Keratinocyte (primary cell): ENCODE measurements around the gene HCFC1. TPM values are rescaled to one million over a fixed set of nuclear protein-coding genes. Genes with fewer than 3 reads are reported as not detected.

Experiments used
- DNase-seq: peaks from one replicate; pipeline ENCODE4 v3.0.0-alpha.2; 2011; ENCODE audit warnings: low read depth, missing footprints, low spot score
- FAIRE-seq: peaks from 2 replicates; lab custom pipeline; 2011; peaks lifted over from hg19 to GRCh38; lab: Jason Lieb, UNC
- H2AFZ ChIP-seq: 2 replicates; pipeline ENCODE4 v1.6.0; 2012; ENCODE audit warnings: low read length, control low read depth, inconsistent platforms; ENCODE audit not compliant: control insufficient read depth
- H3K27ac ChIP-seq: 2 replicates; pipeline ENCODE4 v1.5.1; 2011; ENCODE audit warnings: low read length; ENCODE audit not compliant: control insufficient read depth, insufficient read depth
- H3K27me3 ChIP-seq: 3 replicates; pipeline ENCODE4 v1.6.0; 2011; ENCODE audit warnings: low read length; ENCODE audit not compliant: control insufficient read depth, insufficient read depth; ENCODE audit errors: extremely low read depth
- H3K36me3 ChIP-seq, 2 experiments: 2 replicates in 1 of 2; 3 replicates in 1 of 2; pipeline ENCODE4 v1.5.1; 2011; ENCODE audit warnings: low read length in 2 of 2, mild to moderate bottlenecking in 1 of 2; ENCODE audit not compliant: control insufficient read depth in 2 of 2, insufficient read depth in 2 of 2; ENCODE audit errors: extremely low read depth in 1 of 2
- H3K4me1 ChIP-seq: 3 replicates; pipeline ENCODE4 v1.5.1; 2011; ENCODE audit warnings: low read length; ENCODE audit not compliant: control insufficient read depth, insufficient read depth; ENCODE audit errors: extremely low read depth
- H3K4me2 ChIP-seq: 3 replicates; pipeline ENCODE4 v1.6.0; 2011; ENCODE audit warnings: low read depth, low read length; ENCODE audit not compliant: control insufficient read depth, insufficient read depth; ENCODE audit errors: extremely low read depth
- H3K4me3 ChIP-seq, 3 experiments: fragments of 200-600 bp in 1 of 3; sonication (generic) in 1 of 3; 2 replicates in 2 of 3; 3 replicates in 1 of 3; pipeline ENCODE4 v1.5.1; 2011 to 2016; ENCODE audit warnings: low read length in 3 of 3, mild to moderate bottlenecking in 3 of 3, control low read depth in 2 of 3, inconsistent platforms in 1 of 3, low read depth in 1 of 3, mixed read lengths in 1 of 3, mixed run types in 1 of 3, moderate library complexity in 1 of 3; ENCODE audit not compliant: control insufficient read depth in 2 of 3, insufficient read depth in 2 of 3; ENCODE audit errors: extremely low read depth in 1 of 3
- H3K79me2 ChIP-seq: 2 replicates; pipeline ENCODE4 v1.6.0; 2012; ENCODE audit warnings: low read length; ENCODE audit not compliant: control insufficient read depth, insufficient read depth
- H3K9ac ChIP-seq: 3 replicates; pipeline ENCODE4 v1.6.0; 2011; ENCODE audit warnings: low read length; ENCODE audit not compliant: control insufficient read depth, insufficient read depth; ENCODE audit errors: extremely low read depth
- H3K9me1 ChIP-seq: 3 replicates; pipeline ENCODE4 v1.6.0; 2011; ENCODE audit warnings: low read length; ENCODE audit not compliant: control insufficient read depth, insufficient read depth; ENCODE audit errors: extremely low read depth
- H3K9me3 ChIP-seq: 2 replicates; pipeline ENCODE4 v1.5.1; 2012; ENCODE audit warnings: low read depth, low read length; ENCODE audit not compliant: control insufficient read depth
- H4K20me1 ChIP-seq: 3 replicates; pipeline ENCODE4 v1.6.0; 2011; ENCODE audit warnings: low read length; ENCODE audit not compliant: control insufficient read depth, insufficient read depth; ENCODE audit errors: extremely low read depth
- EZH2 ChIP-seq: IDR thresholded peaks from one replicate; pipeline ENCODE4 v1.6.1; 2012; ENCODE audit warnings: inconsistent platforms, mild to moderate bottlenecking, low read length, moderate library complexity
- dilution Hi-C: fragments of 300-500 bp; cut with MboI; formaldehyde crosslinking; loops from one replicate; pipeline ENCODE4 v1.7.0; 2020; ENCODE audit warnings: low sequenced_read_pairs; ENCODE audit not compliant: extremely low pct_ligation_motif_present
- polyA plus RNA-seq, 5 experiments: library from polyadenylated mRNA; depleted of rRNA in 3 of 5; stranded (reverse) in 3 of 5; stranded (forward) in 1 of 5; unstranded in 1 of 5; fragments of >200 nt; gene quantifications; 1 replicate in 1 of 5; 2 replicates in 3 of 5; 3 replicates in 1 of 5; pipeline versions ENCODE4 v1.2.1 to v1.2.3, GENCODE V29; 2011 to 2012; ENCODE audit warnings: missing spikeins in 2 of 5, low read depth in 1 of 5, low replicate concordance in 1 of 5
- TF ChIP-seq, protein P1 (sequence below), 3 experiments: IDR thresholded peaks in 1 of 3; conservative IDR thresholded peaks in 1 of 3; optimal IDR thresholded peaks in 1 of 3; 2 replicates in 2 of 3; 3 replicates in 1 of 3; pipeline versions ENCODE3 to v1.5.1; 2011; ENCODE audit warnings: low read length in 3 of 3, mild to moderate bottlenecking in 3 of 3, moderate library complexity in 2 of 3, control low read depth in 1 of 3, inconsistent platforms in 1 of 3; ENCODE audit not compliant: insufficient read depth in 2 of 3; ENCODE audit errors: extremely low read depth in 1 of 3

The HCFC1 gene
- polyA plus RNA-seq, 1 donor (not counting 4 experiments of a cell fraction or from before 2014, with no cell fraction given): 2.7 TPM

DNA sequence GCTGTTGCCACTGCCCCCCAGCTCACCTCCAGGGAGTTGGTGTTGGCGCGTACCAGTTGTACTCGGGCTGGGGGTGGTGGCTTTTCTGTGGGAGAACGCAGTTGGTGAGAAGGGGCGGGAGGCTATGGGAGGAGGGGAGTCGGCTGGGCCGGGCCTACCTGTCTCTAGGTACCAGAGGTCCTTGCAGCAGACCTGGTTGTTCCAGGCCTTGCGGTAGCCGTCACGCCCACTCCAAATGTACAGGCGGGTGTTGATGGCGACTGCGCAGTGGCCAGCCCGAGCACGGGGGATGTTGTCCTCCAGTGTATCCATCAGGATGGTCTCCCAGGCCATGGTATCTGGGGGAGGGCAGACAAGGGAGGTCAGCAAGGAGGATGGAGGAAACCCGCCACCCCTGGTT lies 11.5 kb downstream of the HCFC1 start:
- no peak for FAIRE-seq
- Histone ChIP-seq H3K27ac (no peak overlapping the region), H3K9me1 (no peaks in the 10 kb centered on the region), H3K79me2 (peaks cover 21% of the 10 kb centered on the region), H3K9me3 (no peaks in the 10 kb centered on the region), H3K9ac (no peak overlapping the region), H3K4me2 (no peak overlapping the region), H4K20me1 (no peaks in the 10 kb centered on the region), H3K36me3 (peaks cover 23 to 54% of the 10 kb centered on the region in 2 experiments), H2AFZ (no peak overlapping the region), H3K4me3 (no peak overlapping the region), H3K27me3 (no peaks in the 10 kb centered on the region), H3K4me1 (no peaks in the 10 kb centered on the region)
- dilution Hi-C loops: no loop called here
- no peak for DNase-seq
- TF ChIP-seq, protein P1, sequence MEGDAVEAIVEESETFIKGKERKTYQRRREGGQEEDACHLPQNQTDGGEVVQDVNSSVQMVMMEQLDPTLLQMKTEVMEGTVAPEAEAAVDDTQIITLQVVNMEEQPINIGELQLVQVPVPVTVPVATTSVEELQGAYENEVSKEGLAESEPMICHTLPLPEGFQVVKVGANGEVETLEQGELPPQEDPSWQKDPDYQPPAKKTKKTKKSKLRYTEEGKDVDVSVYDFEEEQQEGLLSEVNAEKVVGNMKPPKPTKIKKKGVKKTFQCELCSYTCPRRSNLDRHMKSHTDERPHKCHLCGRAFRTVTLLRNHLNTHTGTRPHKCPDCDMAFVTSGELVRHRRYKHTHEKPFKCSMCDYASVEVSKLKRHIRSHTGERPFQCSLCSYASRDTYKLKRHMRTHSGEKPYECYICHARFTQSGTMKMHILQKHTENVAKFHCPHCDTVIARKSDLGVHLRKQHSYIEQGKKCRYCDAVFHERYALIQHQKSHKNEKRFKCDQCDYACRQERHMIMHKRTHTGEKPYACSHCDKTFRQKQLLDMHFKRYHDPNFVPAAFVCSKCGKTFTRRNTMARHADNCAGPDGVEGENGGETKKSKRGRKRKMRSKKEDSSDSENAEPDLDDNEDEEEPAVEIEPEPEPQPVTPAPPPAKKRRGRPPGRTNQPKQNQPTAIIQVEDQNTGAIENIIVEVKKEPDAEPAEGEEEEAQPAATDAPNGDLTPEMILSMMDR (optimal IDR thresholded peaks at IDR 0.05 in 1 of 3, IDR thresholded peaks at IDR 0.05 in 1 of 3, conservative IDR thresholded peaks at IDR 0.05 in 1 of 3; ENCODE audit: extremely low read depth in 1 of 3, insufficient read depth in 2 of 3, low read length in 3 of 3): no peak
- no peak for TF ChIP-seq EZH2

DNA sequence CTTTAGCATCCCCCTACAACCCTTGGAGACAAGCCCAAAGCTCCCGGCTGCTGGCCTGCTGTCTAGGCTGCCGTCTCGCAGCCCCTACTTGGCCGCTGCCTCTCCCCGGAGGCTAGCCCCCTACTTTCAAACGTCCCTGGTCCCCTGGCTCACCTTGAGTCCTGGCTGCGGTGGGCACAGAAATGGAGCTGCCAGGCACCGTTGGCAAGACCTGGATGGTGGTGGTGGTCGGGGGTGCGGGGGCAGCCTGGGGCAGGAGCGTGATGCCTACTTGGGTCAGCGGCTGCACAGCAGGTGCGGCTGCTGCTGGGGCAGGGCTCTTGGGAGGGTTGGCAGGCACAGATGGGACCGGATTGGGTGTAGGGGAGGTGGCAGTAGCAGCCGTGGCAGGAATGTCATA lies 12.0 kb downstream of the HCFC1 start:
- Histone ChIP-seq H4K20me1 (no peaks in the 10 kb centered on the region), H3K4me3 (no peak overlapping the region), H3K36me3 (peaks cover 23 to 55% of the 10 kb centered on the region in 2 experiments), H3K79me2 (peaks cover 17% of the 10 kb centered on the region), H3K9ac (no peak overlapping the region), H3K27ac (no peak overlapping the region), H3K9me3 (no peaks in the 10 kb centered on the region), H3K9me1 (no peaks in the 10 kb centered on the region), H3K4me1 (no peaks in the 10 kb centered on the region), H3K4me2 (no peak overlapping the region), H3K27me3 (no peaks in the 10 kb centered on the region), H2AFZ (no peak overlapping the region)
- DNase-seq (no peak), FAIRE-seq (no peak)
- dilution Hi-C loops: no loop called here
- TF ChIP-seq, protein P1 (optimal IDR thresholded peaks at IDR 0.05 in 1 of 3, IDR thresholded peaks at IDR 0.05 in 1 of 3, conservative IDR thresholded peaks at IDR 0.05 in 1 of 3; ENCODE audit: extremely low read depth in 1 of 3, insufficient read depth in 2 of 3, low read length in 3 of 3): no peak
- TF ChIP-seq EZH2: no peak
